Measurements from ENCODE around the gene SLC35D2.

SLC35D2 gene

DNA sequence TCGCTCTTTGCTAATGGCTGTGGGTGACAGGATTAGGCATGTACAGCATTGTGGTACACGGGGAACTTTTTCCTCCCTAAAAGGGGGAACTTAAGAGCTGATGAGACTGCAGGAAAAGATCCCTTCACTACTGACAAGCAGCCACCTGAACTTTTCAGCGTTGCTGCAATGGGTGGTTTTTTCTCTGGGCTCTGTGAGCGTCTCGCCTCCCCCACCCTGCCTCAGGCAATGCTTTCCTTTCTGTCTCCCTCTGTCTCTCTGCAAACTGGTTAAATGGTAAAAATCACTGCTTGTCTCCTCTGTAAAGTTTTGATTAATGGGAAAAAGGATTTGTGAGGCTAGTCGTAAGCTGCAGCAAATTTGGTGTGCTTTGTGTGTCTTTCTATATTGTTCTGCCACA lies 101.9 kb downstream of the SLC35D2 start:
- no peak overlapping the region for H3K4me3 ChIP-seq (ENCODE audit: low read length)
- TF ChIP-seq, protein P1, sequence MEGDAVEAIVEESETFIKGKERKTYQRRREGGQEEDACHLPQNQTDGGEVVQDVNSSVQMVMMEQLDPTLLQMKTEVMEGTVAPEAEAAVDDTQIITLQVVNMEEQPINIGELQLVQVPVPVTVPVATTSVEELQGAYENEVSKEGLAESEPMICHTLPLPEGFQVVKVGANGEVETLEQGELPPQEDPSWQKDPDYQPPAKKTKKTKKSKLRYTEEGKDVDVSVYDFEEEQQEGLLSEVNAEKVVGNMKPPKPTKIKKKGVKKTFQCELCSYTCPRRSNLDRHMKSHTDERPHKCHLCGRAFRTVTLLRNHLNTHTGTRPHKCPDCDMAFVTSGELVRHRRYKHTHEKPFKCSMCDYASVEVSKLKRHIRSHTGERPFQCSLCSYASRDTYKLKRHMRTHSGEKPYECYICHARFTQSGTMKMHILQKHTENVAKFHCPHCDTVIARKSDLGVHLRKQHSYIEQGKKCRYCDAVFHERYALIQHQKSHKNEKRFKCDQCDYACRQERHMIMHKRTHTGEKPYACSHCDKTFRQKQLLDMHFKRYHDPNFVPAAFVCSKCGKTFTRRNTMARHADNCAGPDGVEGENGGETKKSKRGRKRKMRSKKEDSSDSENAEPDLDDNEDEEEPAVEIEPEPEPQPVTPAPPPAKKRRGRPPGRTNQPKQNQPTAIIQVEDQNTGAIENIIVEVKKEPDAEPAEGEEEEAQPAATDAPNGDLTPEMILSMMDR (IDR thresholded peaks at IDR 0.05; ENCODE audit: insufficient read depth, low read depth, low read length, missing control alignments): no peak
- no peak for DNase-seq (ENCODE audit: low read depth)

- peak; percentile 80 for DNase-seq (ENCODE audit: low read depth)
- H3K4me3 ChIP-seq (ENCODE audit: low read length): no peak overlapping the region
- TF ChIP-seq, protein P1 (IDR thresholded peaks at IDR 0.05; ENCODE audit: insufficient read depth, low read depth, low read length, missing control alignments): no peak
These were observed 103.6 kb downstream of the SLC35D2 start for GRCh38 chr9:96279932-96280331.

- TF ChIP-seq, protein P1 (IDR thresholded peaks at IDR 0.05; ENCODE audit: insufficient read depth, low read depth, low read length, missing control alignments): no peak
- no peak for DNase-seq (ENCODE audit: low read depth)
- no peak overlapping the region for H3K4me3 ChIP-seq (ENCODE audit: low read length)
These were observed 108.6 kb downstream of the SLC35D2 start for GRCh38 chr9:96274939-96275338.
